ENCODE results near the gene TRAPPC4. TPM values are rescaled to one million over a fixed set of nuclear protein-coding genes. Genes with fewer than 3 reads are reported as not detected.
A peak's percentile ranks its signal among the peaks of the same experiment; 100 is the strongest.

Gene TRAPPC4
- total RNA-seq, 3 donors from 2014 or later (not counting 1 experiment from before 2014, with no cell fraction given), result 71.4 to 84.5 (median 77.5) TPM

DNA sequence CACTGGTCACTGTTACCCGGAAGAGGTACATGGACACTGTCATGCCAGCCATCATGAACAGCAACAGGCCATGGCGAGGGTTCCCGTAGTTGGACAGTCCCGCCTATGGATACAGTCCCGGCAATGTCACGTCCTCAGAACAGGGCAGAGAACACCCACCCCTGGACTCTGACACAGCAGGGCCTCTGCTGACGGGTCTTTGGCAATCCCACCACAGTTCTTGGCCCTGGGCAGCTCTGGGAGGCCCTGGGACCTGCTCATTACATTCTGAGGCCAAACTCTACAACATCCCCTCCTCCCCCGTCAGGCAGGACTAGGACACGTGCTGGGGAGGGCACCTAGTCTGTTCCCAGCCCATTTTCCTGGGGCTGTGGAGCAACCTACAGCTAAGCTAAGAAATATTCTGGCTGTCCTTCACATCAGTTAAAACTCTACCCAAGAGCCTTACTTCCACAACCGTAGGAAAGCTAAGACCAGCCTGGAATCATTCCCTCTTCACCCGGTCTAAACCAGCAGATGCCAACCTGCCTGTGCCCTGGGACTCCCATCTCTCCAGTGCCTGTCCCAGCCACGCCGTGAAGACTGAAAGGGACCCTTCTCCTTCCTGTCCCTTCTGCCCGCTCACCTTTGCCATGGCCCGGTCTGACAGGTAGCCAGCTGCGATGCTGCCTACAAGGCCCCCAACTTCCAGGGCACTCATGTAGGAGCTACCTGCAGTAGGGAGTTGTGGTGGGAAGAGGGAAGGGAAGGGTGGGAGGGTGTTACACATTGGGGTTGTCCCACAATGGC, 7.6 kb downstream of the TRAPPC4 start:
- WGBS (ENCODE audit: insufficient coverage), result 94% methylated on average over 16 of the region's 16 CpGs
- no peaks in the 10 kb centered on the region for H3K27me3 ChIP-seq (ENCODE audit: control insufficient read depth, insufficient read depth, low read length)
- DNase-seq (no peak), ATAC-seq (no peak)
- H3K27ac ChIP-seq (ENCODE audit: low read length), result no peak overlapping the region
- Mint-ChIP-seq H3K4me3 (no peak overlapping the region), H3K4me1 (peaks cover 6 to 21% of the 10 kb centered on the region in 2 donors), H3K27ac (peak overlapping the region in 1 of 2 donors; percentile 80), H3K27me3 (ENCODE audit: low read depth in 2 of 2) (no peaks in the 10 kb centered on the region), H3K36me3 (peaks cover 8% of the 10 kb centered on the region), H3K9me3 (no peaks in the 10 kb centered on the region)
- no peak overlapping the region for H3K4me3 ChIP-seq (ENCODE audit: low read length)
- H3K36me3 ChIP-seq (ENCODE audit: control insufficient read depth, insufficient read depth, low read length), result peaks cover 44% of the 10 kb centered on the region
- H3K9me3 ChIP-seq (ENCODE audit: control insufficient read depth, insufficient read depth, low read length), result no peaks in the 10 kb centered on the region
- peaks cover 10% of the 10 kb centered on the region for H3K4me1 ChIP-seq (ENCODE audit: control insufficient read depth, insufficient read depth, low read length)
- TF ChIP-seq, protein P1, sequence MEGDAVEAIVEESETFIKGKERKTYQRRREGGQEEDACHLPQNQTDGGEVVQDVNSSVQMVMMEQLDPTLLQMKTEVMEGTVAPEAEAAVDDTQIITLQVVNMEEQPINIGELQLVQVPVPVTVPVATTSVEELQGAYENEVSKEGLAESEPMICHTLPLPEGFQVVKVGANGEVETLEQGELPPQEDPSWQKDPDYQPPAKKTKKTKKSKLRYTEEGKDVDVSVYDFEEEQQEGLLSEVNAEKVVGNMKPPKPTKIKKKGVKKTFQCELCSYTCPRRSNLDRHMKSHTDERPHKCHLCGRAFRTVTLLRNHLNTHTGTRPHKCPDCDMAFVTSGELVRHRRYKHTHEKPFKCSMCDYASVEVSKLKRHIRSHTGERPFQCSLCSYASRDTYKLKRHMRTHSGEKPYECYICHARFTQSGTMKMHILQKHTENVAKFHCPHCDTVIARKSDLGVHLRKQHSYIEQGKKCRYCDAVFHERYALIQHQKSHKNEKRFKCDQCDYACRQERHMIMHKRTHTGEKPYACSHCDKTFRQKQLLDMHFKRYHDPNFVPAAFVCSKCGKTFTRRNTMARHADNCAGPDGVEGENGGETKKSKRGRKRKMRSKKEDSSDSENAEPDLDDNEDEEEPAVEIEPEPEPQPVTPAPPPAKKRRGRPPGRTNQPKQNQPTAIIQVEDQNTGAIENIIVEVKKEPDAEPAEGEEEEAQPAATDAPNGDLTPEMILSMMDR (IDR thresholded peaks at IDR 0.05), result no peak
- intact Hi-C loops (cut with micrococcal nuclease), result no loop called here

DNA sequence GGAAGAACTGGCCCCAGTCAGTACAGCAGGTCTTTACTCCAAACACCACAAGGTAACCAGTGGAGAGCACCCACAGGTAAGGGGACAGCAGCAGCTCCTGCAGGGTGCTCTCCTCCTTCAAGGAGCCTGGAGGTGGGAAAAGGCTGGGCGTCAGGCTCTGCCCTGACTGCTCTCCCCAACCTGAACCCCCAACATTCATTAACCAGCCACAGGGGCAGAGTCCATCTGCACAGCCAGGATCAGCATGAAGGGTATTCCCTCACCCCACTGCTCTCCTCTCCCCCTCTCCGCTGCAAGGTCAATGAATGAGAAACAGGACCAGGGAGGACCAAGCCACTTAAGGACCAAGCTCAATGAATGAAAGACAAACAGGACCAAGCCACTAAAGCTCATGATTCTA, 8.4 kb downstream of the TRAPPC4 start:
- Histone ChIP-seq H3K4me1 (ENCODE audit: control insufficient read depth, insufficient read depth, low read length) (peaks cover 13% of the 10 kb centered on the region), H3K36me3 (ENCODE audit: control insufficient read depth, insufficient read depth, low read length) (peaks cover 37% of the 10 kb centered on the region), H3K9me3 (ENCODE audit: control insufficient read depth, insufficient read depth, low read length) (no peaks in the 10 kb centered on the region), H3K4me3 (ENCODE audit: low read length) (no peak overlapping the region), H3K27ac (ENCODE audit: low read length) (no peak overlapping the region), H3K27me3 (ENCODE audit: control insufficient read depth, insufficient read depth, low read length) (no peaks in the 10 kb centered on the region)
- peaks cover 6 to 21% of the 10 kb centered on the region in 2 donors for H3K4me1 Mint-ChIP-seq
- H3K9me3 Mint-ChIP-seq, result no peaks in the 10 kb centered on the region
- H3K27ac Mint-ChIP-seq, result no peak overlapping the region
- H3K36me3 Mint-ChIP-seq, result peaks cover 8% of the 10 kb centered on the region
- no peak for ATAC-seq
- no peak overlapping the region for H3K4me3 Mint-ChIP-seq
- 90% methylated on average over 2 of the region's 2 CpGs for WGBS (ENCODE audit: insufficient coverage)
- TF ChIP-seq, protein P1 (IDR thresholded peaks at IDR 0.05), result no peak
- H3K27me3 Mint-ChIP-seq (ENCODE audit: low read depth in 2 of 2), result no peaks in the 10 kb centered on the region
- intact Hi-C loops (cut with micrococcal nuclease), result no loop called here
- no peak for DNase-seq

DNA sequence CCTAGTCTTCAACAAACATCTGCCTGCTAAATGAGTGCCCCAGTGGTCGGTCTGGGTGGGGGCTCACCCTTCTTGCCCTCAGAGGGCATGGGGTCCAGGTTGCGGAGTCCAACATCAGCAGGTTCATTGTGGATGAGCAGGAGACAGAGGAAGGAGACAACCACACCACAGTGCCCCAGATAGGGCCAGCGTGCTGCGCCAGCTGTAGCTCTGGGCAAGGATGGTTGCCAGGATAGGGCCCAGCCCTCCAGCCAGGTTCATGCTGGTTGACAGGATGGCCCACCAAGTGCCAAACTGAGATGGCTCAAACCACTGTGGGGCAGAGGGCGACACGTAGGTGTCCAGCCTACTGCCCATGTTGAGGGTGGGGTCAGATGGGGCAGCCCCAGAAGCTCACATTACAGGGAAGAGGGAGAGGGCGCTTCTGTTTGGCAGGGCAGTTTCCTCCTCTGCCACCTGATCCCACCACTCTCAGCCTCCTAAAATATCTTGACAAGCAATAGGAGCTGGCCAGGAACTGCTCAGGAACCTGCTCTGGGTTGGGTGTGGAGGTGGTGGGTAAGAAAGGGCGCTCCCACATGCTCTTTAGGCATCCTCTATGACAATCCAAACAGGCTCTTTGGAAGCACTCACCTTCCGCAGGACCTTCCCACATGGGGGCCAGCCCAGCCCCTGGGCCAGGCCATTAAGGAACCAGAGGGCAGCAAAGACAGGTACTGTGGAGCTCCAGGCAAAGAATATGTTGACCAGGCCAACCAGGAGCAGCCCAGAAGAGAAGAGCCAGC, 9.2 kb downstream of the TRAPPC4 start:
- peaks cover 31% of the 10 kb centered on the region for H3K36me3 ChIP-seq (ENCODE audit: control insufficient read depth, insufficient read depth, low read length)
- no peak overlapping the region for H3K4me3 Mint-ChIP-seq
- TF ChIP-seq, protein P1 (IDR thresholded peaks at IDR 0.05), result no peak
- H3K27ac ChIP-seq (ENCODE audit: low read length), result no peak overlapping the region
- DNase-seq (no peak), ATAC-seq (no peak)
- H3K4me3 ChIP-seq (ENCODE audit: low read length), result no peak overlapping the region
- H3K4me1 ChIP-seq (ENCODE audit: control insufficient read depth, insufficient read depth, low read length), result peaks cover 13% of the 10 kb centered on the region
- H3K27me3 ChIP-seq (ENCODE audit: control insufficient read depth, insufficient read depth, low read length), result no peaks in the 10 kb centered on the region
- no peaks in the 10 kb centered on the region for H3K27me3 Mint-ChIP-seq (ENCODE audit: low read depth in 2 of 2)
- no peak overlapping the region for H3K27ac Mint-ChIP-seq
- no peaks in the 10 kb centered on the region for H3K9me3 Mint-ChIP-seq
- H3K9me3 ChIP-seq (ENCODE audit: control insufficient read depth, insufficient read depth, low read length), result no peaks in the 10 kb centered on the region
- intact Hi-C loops (cut with micrococcal nuclease), result no loop called here
- WGBS (ENCODE audit: insufficient coverage), result 98% methylated on average over 8 of the region's 9 CpGs
- peaks cover 6 to 21% of the 10 kb centered on the region in 2 donors for H3K4me1 Mint-ChIP-seq
- peaks cover 8% of the 10 kb centered on the region for H3K36me3 Mint-ChIP-seq
